Adipose tissue (tissue), 3 donors: Measurements from ENCODE around the gene RNPS1. TPM values are rescaled to one million over a fixed set of nuclear protein-coding genes. Genes with fewer than 3 reads are reported as not detected.
"Not testable (repeated sequence)": the region's sequence is repeated elsewhere in the genome, so short reads cannot be mapped to it uniquely, and the experiment has no call there.

Experiments used
- H3K27ac ChIP-seq: one replicate; pipeline ENCODE4 v1.5.1; 2013; ENCODE audit warnings: low read depth, low read length
- WGBS, 3 donors: extraction: QIAGEN DNeasy Blood & Tissue Kit; methylation state at CpG; one replicate each; pipeline ENCODE4 v1.1.7; 2013; 5-methylcytosine and 5-hydroxymethylcytosine counted together
- polyA plus RNA-seq, 3 donors: library from polyadenylated mRNA; stranded (reverse); fragments of 200-250 nt; gene quantifications; one replicate each; pipeline ENCODE4 v1.2.3, GENCODE V29; 2013
- donor health status: healthy with polysubstance abuse.
- donor health status: Bipolar disorder and iron deficiency.
- donor health status: healthy.

Gene RNPS1
- polyA plus RNA-seq, 3 donors: 69.8 to 138 (median 102) TPM

- 85 to 91% (median 90%) methylated on average over 13 to 15 of the region's 15 CpGs for WGBS, 3 donors
- no peak overlapping the region for H3K27ac ChIP-seq
Measured at GRCh38 chr16:2270588-2271470, 2.9 kb upstream of the RNPS1 start.

- 86 to 92% (median 87%) methylated on average over 9 of the region's 9 CpGs for WGBS, 3 donors
- H3K27ac ChIP-seq: no peak overlapping the region
Measured at GRCh38 chr16:2270070-2270462, 2.1 kb upstream of the RNPS1 start.

GRCh38 chr16:2267505-2267912, 417 bp downstream of the RNPS1 start:
- H3K27ac ChIP-seq: peak overlapping the region; percentile 60
- WGBS, 3 donors: 0 to 1% (median 0%) methylated on average over 40 to 54 of the region's 54 CpGs

GRCh38 chr16:2266887-2267286, 1.0 kb downstream of the RNPS1 start:
- not testable (repeated sequence) for H3K27ac ChIP-seq
- 5 to 8% (median 7%) methylated on average over 6 to 11 of the region's 12 CpGs for WGBS, 3 donors

- not testable (repeated sequence) for H3K27ac ChIP-seq
- WGBS, 3 donors: 79 to 87% (median 82%) methylated on average over 14 of the region's 14 CpGs
Measured at GRCh38 chr16:2263026-2263425, 4.9 kb downstream of the RNPS1 start.

GRCh38 chr16:2260250-2260649, 7.7 kb downstream of the RNPS1 start:
- H3K27ac ChIP-seq: no peak overlapping the region
- 95 to 96% (median 96%) methylated on average over 8 of the region's 8 CpGs for WGBS, 3 donors

- WGBS, 3 donors: 94 to 98% (median 97%) methylated on average over 7 of the region's 7 CpGs
- not testable (repeated sequence) for H3K27ac ChIP-seq
Measured at GRCh38 chr16:2258530-2258929, 9.4 kb downstream of the RNPS1 start.

GRCh38 chr16:2257726-2258125, 10.2 kb downstream of the RNPS1 start:
- H3K27ac ChIP-seq: no peak overlapping the region
- 95 to 96% (median 95%) methylated on average over 6 of the region's 6 CpGs for WGBS, 3 donors

GRCh38 chr16:2256531-2257140, 11.3 kb downstream of the RNPS1 start:
- H3K27ac ChIP-seq: no peak overlapping the region
- WGBS, 3 donors: 83 to 88% (median 87%) methylated on average over 12 of the region's 12 CpGs

GRCh38 chr16:2253293-2253692, 14.6 kb downstream of the RNPS1 start:
- H3K27ac ChIP-seq: no peak overlapping the region
- WGBS, 3 donors: 90% methylated on average over 11 of the region's 11 CpGs

GRCh38 chr16:2252806-2253148, 15.1 kb downstream of the RNPS1 start:
- no peak overlapping the region for H3K27ac ChIP-seq
- 92 to 97% (median 94%) methylated on average over 7 of the region's 7 CpGs for WGBS, 3 donors

- H3K27ac ChIP-seq: no peak within 1 kb of the TSS
- 2 to 3% (median 2%) methylated on average over 68 to 88 of the region's 88 CpGs for WGBS, 3 donors
Measured at GRCh38 chr16:2251296-2252111, 16.4 kb downstream of the RNPS1 start, which contains the start of gene ECI1. Gene ECI1, minus strand, starts transcription at chr16:2251587. Its CDS starts 21 bp downstream, at chr16:2251566.

- 3 to 7% (median 7%) methylated on average over 35 of the region's 35 CpGs for WGBS, 3 donors
- H3K27ac ChIP-seq: no peak overlapping the region
Measured at GRCh38 chr16:2250652-2251295, 17.2 kb downstream of the RNPS1 start.

GRCh38 chr16:2246301-2246885, 21.5 kb downstream of the RNPS1 start:
- WGBS, 3 donors: 81 to 92% (median 89%) methylated on average over 18 of the region's 18 CpGs
- no peak overlapping the region for H3K27ac ChIP-seq

- no peak overlapping the region for H3K27ac ChIP-seq
- WGBS, 3 donors: 94 to 95% (median 95%) methylated on average over 30 of the region's 30 CpGs
Measured at GRCh38 chr16:2244926-2245795, 22.8 kb downstream of the RNPS1 start.

- no peak overlapping the region for H3K27ac ChIP-seq
- 83 to 87% (median 85%) methylated on average over 17 of the region's 17 CpGs for WGBS, 3 donors
Measured at GRCh38 chr16:2244301-2244700, 23.6 kb downstream of the RNPS1 start.

- no peak overlapping the region for H3K27ac ChIP-seq
- 92 to 96% (median 94%) methylated on average over 11 of the region's 11 CpGs for WGBS, 3 donors
Measured at GRCh38 chr16:2243781-2244180, 24.1 kb downstream of the RNPS1 start.
